OCI-LY7 (cell line): ENCODE data around the gene RNFT2. TPM values are rescaled to one million over a fixed set of nuclear protein-coding genes. Genes with fewer than 3 reads are reported as not detected.
A peak's percentile ranks its signal among the peaks of the same experiment; 100 is the strongest.

Experiments
- BruUV-seq: library from RNA; stranded (reverse); fragments of 400-500 nt; replicated peaks from 2 replicates; lab custom pipeline; 2021; lab: Mats Ljungman, UMichigan
- CTCF ChIA-PET: fragments of 300-600 bp; sonication (Branson Sonifier 250); formaldehyde crosslinking; loops from one replicate; lab custom pipeline; 2022; ENCODE audit warnings: antibody characterized with exemption; ENCODE audit not compliant: unreplicated experiment; lab: Charles Lee
- POLR2A ChIA-PET: fragments of 300-600 bp; sonication (Branson Sonifier 250); formaldehyde crosslinking; loops from one replicate; lab custom pipeline; 2022; ENCODE audit warnings: antibody characterized with exemption; lab: Charles Lee
- DNase-seq: peaks from one replicate; pipeline ENCODE4 v3.0.0-alpha.2; 2015; ENCODE audit warnings: low spot score
- H2AFZ ChIP-seq: fragments of 200-600 bp; sonication (generic), shearing (Covaris generic); 2 replicates; pipeline ENCODE4 v1.6.1; 2014; ENCODE audit warnings: mild to moderate bottlenecking, antibody characterized with exemption, low read length, moderate library complexity
- H3K27ac ChIP-seq: fragments of 200-600 bp; sonication (generic); 2 replicates; pipeline ENCODE4 v1.5.1; 2014; ENCODE audit warnings: mixed run types, low read depth, mild to moderate bottlenecking, moderate library complexity, low read length, inconsistent platforms; ENCODE audit not compliant: poor library complexity, severe bottlenecking
- H3K36me3 ChIP-seq: fragments of 200-600 bp; sonication (generic); 2 replicates; pipeline ENCODE4 v1.6.1; 2014; ENCODE audit warnings: mild to moderate bottlenecking, antibody characterized with exemption, low read length, moderate library complexity, mixed read lengths; ENCODE audit not compliant: insufficient read depth
- H3K4me1 ChIP-seq: fragments of 200-600 bp; sonication (generic); 2 replicates; pipeline ENCODE4 v1.5.1; 2014; ENCODE audit warnings: mild to moderate bottlenecking, low read length; ENCODE audit not compliant: insufficient read depth, poor library complexity, severe bottlenecking
- H3K4me2 ChIP-seq: fragments of 200-600 bp; sonication (generic); 2 replicates; pipeline ENCODE4 v1.6.1; 2014; ENCODE audit warnings: mild to moderate bottlenecking, low read length
- H3K4me3 ChIP-seq: fragments of 200-600 bp; sonication (generic); 2 replicates; pipeline ENCODE4 v1.5.1; 2014; ENCODE audit warnings: mild to moderate bottlenecking, low read depth, low read length; ENCODE audit not compliant: poor library complexity, severe bottlenecking
- H3K79me2 ChIP-seq: fragments of 200-600 bp; sonication (generic); 2 replicates; pipeline ENCODE4 v1.6.1; 2016; ENCODE audit warnings: low read depth, mild to moderate bottlenecking, low read length, moderate library complexity, mixed read lengths; ENCODE audit not compliant: insufficient read depth
- H3K9me2 ChIP-seq: fragments of 200-600 bp; sonication (generic); 2 replicates; pipeline ENCODE4 v1.6.1; 2016; ENCODE audit warnings: mild to moderate bottlenecking, low read length, mixed read lengths; ENCODE audit not compliant: insufficient read depth
- H3K9me3 ChIP-seq: fragments of 200-600 bp; sonication (generic); 2 replicates; pipeline ENCODE4 v1.6.1; 2014; ENCODE audit warnings: mild to moderate bottlenecking, mixed run types, low read length, mixed read lengths
- H4K20me1 ChIP-seq: fragments of 200-600 bp; sonication (generic); 2 replicates; pipeline ENCODE4 v1.6.1; 2014; ENCODE audit warnings: mild to moderate bottlenecking, antibody characterized with exemption, low read length, moderate library complexity, mixed read lengths; ENCODE audit not compliant: insufficient read depth
- EZH2phosphoT487 ChIP-seq: fragments of 200-600 bp; sonication (generic); IDR thresholded peaks from 2 replicates; pipeline ENCODE4 v1.6.1; 2018; ENCODE audit warnings: low read depth, borderline replicate concordance, mild to moderate bottlenecking, mixed run types, antibody characterized with exemption, low read length, moderate library complexity, mixed read lengths
- intact Hi-C: fragments of 100-400 bp; cut with micrococcal nuclease; formaldehyde crosslinking; loops from one replicate; pipeline ENCODE4 v1.10.0; 2022; ENCODE audit not compliant: unreplicated experiment
- total RNA-seq, 2 experiments: library from RNA; depleted of rRNA in 1 of 2; stranded (reverse); fragments of >200 nt in 1 of 2; shearing (Covaris generic) in 1 of 2; gene quantifications; 2 replicates each; pipeline ENCODE4 v1.2.3, GENCODE V29; 2014 to 2022
- TF ChIP-seq, protein P1 (sequence below): fragments of 200-600 bp; sonication (generic); conservative IDR thresholded peaks from 2 replicates; pipeline ENCODE4 v1.5.1; 2014; ENCODE audit warnings: mild to moderate bottlenecking, antibody characterized with exemption, low read length, moderate library complexity, mixed read lengths

Gene RNFT2
- total RNA-seq, 2 experiments from 2014 or later = 40.2 to 62.2 TPM

DNA sequence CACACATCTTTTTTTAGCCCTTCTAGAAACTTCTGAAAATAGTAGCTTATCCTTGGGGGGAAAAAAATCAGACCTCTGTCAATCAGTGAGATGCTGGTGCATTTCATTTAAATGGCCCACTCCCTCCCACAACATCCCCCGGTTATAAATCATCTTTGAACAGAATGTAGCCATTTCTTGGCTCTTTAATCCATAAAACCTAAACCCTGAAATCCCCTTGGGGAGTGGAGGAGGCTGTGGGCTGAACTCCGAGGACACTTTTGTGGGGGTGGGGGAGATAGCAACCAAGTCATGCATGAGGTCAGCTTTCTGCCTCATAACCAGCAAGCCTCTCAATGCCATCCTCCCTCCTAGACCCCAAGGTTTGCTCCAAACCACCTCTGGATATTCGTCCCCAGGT, 122.1 kb downstream of the RNFT2 start:
- peak overlapping the region; percentile 73 for H3K4me2 ChIP-seq

DNA sequence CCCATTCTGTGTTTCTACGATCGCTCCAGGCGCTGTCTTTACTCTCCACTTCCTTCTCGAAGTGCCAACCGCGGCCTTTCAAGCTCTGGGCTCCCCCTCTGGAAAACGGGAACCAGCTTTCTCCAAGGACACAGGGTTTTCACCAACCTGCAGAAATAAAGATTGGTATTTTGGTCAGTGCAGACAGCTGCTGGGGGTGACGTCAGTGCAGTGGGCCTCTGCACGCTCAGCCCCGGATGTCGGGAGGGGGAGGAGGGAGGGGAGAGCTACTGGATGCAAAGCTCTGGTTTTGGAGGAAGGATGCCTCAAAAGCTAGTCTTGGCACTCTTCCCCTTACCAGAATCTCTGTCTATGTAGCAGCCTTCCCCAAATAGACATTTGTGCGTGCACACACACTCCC, 123.2 kb downstream of the RNFT2 start:
- Histone ChIP-seq H4K20me1 (no peaks in the 10 kb centered on the region), H3K27ac (peak overlapping the region; percentile 91), H3K4me1 (peaks cover 80% of the 10 kb centered on the region), H3K36me3 (no peaks in the 10 kb centered on the region; the same call in 1 of the 2 replicates), H3K4me3 (peak overlapping the region; percentile 54), H3K4me2 (peak overlapping the region; percentile 73), H3K79me2 (no peaks in the 10 kb centered on the region), H3K9me2 (no peaks in the 10 kb centered on the region), H2AFZ (no peak overlapping the region), H3K9me3 (no peaks in the 10 kb centered on the region)
- DNase-seq = peak; percentile 92
- intact Hi-C loops = loop anchor here (1.0 to 2.0 kb wide), 6 partner anchors 18 to 303 kb away; partner anchors contain the start of genes MAP1LC3B2, RNFT2 and SPRING1
- ChIA-PET POLR2A (interaction anchor here (0.6 to 2.4 kb wide), 11 partner anchors 9 to 159 kb away, joined by 3 to 7 read pairs (median 4); no protein-coding TSS in a partner anchor), CTCF (interaction anchor here (0.7 kb wide), 1 partner anchor 152 kb away, joined by 4 read pairs; no protein-coding TSS in a partner anchor)
- BruUV-seq = no TSS peak
- no peak for TF ChIP-seq EZH2phosphoT487
- TF ChIP-seq, protein P1, sequence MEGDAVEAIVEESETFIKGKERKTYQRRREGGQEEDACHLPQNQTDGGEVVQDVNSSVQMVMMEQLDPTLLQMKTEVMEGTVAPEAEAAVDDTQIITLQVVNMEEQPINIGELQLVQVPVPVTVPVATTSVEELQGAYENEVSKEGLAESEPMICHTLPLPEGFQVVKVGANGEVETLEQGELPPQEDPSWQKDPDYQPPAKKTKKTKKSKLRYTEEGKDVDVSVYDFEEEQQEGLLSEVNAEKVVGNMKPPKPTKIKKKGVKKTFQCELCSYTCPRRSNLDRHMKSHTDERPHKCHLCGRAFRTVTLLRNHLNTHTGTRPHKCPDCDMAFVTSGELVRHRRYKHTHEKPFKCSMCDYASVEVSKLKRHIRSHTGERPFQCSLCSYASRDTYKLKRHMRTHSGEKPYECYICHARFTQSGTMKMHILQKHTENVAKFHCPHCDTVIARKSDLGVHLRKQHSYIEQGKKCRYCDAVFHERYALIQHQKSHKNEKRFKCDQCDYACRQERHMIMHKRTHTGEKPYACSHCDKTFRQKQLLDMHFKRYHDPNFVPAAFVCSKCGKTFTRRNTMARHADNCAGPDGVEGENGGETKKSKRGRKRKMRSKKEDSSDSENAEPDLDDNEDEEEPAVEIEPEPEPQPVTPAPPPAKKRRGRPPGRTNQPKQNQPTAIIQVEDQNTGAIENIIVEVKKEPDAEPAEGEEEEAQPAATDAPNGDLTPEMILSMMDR = no peak

More for the DNA sequence above, 122.1 kb downstream of the RNFT2 start:
- Histone ChIP-seq H3K79me2 (no peaks in the 10 kb centered on the region), H3K27ac (peak overlapping the region; percentile 91), H3K4me1 (peaks cover 80% of the 10 kb centered on the region), H3K4me3 (peak overlapping the region; percentile 54), H4K20me1 (no peaks in the 10 kb centered on the region), H2AFZ (no peak overlapping the region), H3K9me2 (no peaks in the 10 kb centered on the region), H3K9me3 (no peaks in the 10 kb centered on the region), H3K36me3 (no peaks in the 10 kb centered on the region)
- ChIA-PET CTCF (interaction anchor here (0.6 kb wide), 1 partner anchor 54 kb away, joined by 3 read pairs; no protein-coding TSS in a partner anchor), POLR2A (interaction anchor here (1.0 to 2.4 kb wide), 4 partner anchors 14 to 158 kb away, joined by 3 to 7 read pairs (median 4); no protein-coding TSS in a partner anchor)
- no peak for DNase-seq
- TF ChIP-seq, protein P1 = no peak
- no peak for TF ChIP-seq EZH2phosphoT487
- BruUV-seq = no TSS peak
- intact Hi-C loops = loop anchor here (2.0 kb wide), 1 partner anchor 301 kb away; the partner anchor contains the start of gene MAP1LC3B2

DNA sequence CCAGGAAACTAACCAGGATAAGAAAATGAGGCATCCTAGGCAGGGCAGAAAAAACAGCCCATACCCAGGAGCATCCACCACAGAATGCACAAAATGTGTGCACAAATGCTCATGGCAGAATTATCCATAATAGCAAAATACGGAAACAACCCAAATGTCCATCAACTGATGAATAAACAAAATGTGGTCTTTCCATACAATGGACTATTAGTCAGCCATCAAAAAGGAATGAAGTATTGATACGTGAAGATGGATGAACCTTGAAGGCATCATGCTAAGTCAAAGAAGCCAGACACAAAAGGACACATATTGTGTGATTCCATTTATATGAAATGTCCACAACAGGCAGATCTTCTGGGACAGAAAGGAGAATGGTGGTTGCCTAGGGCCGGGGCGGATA, 124.1 kb downstream of the RNFT2 start:
- intact Hi-C loops = no loop called here
- CTCF ChIA-PET = no interaction called here

More for the DNA sequence above, 124.1 kb downstream of the RNFT2 start:
- no peak for DNase-seq
- no peaks in the 10 kb centered on the region for H4K20me1 ChIP-seq
- no TSS peak for BruUV-seq
- no peaks in the 10 kb centered on the region; the same call in 1 of the 2 replicates for H3K36me3 ChIP-seq
- H3K9me2 ChIP-seq = no peaks in the 10 kb centered on the region
- peaks cover 71% of the 10 kb centered on the region for H3K4me1 ChIP-seq
- H3K4me2 ChIP-seq = peak overlapping the region; percentile 73
- H3K4me3 ChIP-seq = peak overlapping the region; percentile 54
- TF ChIP-seq EZH2phosphoT487 = no peak
- TF ChIP-seq, protein P1 = no peak
- peak overlapping the region; percentile 91 for H3K27ac ChIP-seq
- POLR2A ChIA-PET = interaction anchor here (1.1 to 1.7 kb wide), 2 partner anchors 18 to 113 kb away, joined by 3 to 5 read pairs; no protein-coding TSS in a partner anchor
- H2AFZ ChIP-seq = no peak overlapping the region; the same call in 1 of the 2 replicates
- H3K79me2 ChIP-seq = no peaks in the 10 kb centered on the region
- no peaks in the 10 kb centered on the region for H3K9me3 ChIP-seq
